Thyroid gland (tissue), 4 donors: ENCODE data around the gene ZMIZ1. TPM values are rescaled to one million over a fixed set of nuclear protein-coding genes. Genes with fewer than 3 reads are reported as not detected.
A peak's percentile ranks its signal among the peaks of the same experiment; 100 is the strongest.

Source experiments
- DNase-seq, 2 donors: peaks; one replicate each; pipeline ENCODE4 v3.0.0-alpha.2; 2019
- H3K27ac ChIP-seq, 3 donors: fragments of 200-600 bp; sonication (generic); 1 replicate in 2 of 3; 2 replicates in 1 of 3; pipeline ENCODE4 v1.5.1; 2016 to 2019; ENCODE audit warnings: mild to moderate bottlenecking in 1 of 3, moderate library complexity in 1 of 3
- H3K27me3 ChIP-seq: fragments of 200-600 bp; sonication (generic); one replicate; pipeline ENCODE4 v1.5.1; 2019
- H3K36me3 ChIP-seq, 2 donors: fragments of 200-600 bp; sonication (generic); one replicate each; pipeline ENCODE4 v1.5.1; 2016 to 2019
- H3K4me1 ChIP-seq, 2 donors: fragments of 200-600 bp; sonication (generic); one replicate each; pipeline ENCODE4 v1.5.1; 2017 to 2019
- H3K4me3 ChIP-seq, 3 donors: fragments of 200-600 bp; sonication (generic); replicated peaks in 1 of 3; 1 replicate in 2 of 3; 2 replicates in 1 of 3; pipeline ENCODE4 v1.5.1; 2016; ENCODE audit warnings: mild to moderate bottlenecking in 1 of 3
- H3K9me3 ChIP-seq: fragments of 200-600 bp; sonication (generic); one replicate; pipeline ENCODE4 v1.5.1; 2017
- CTCF ChIP-seq, 6 experiments: fragments of 200-600 bp in 3 of 6; fragments of 450-650 bp in 3 of 6; sonication (generic) in 3 of 6; IDR thresholded peaks; one replicate each; pipeline ENCODE4 v1.5.1; 2016 to 2019; ENCODE audit warnings: antibody characterized with exemption in 6 of 6, mild to moderate bottlenecking in 2 of 6, inconsistent platforms in 1 of 6, moderate library complexity in 1 of 6
- POLR2A ChIP-seq, 2 donors: fragments of 450-650 bp; IDR thresholded peaks; one replicate each; pipeline ENCODE4 v1.6.1; 2017; ENCODE audit warnings: antibody characterized with exemption in 2 of 2, mild to moderate bottlenecking in 2 of 2, moderate library complexity in 1 of 2
- WGBS, 2 donors: methylation state at CpG; one replicate each; pipeline ENCODE4 v1.1.5; 2017; 5-methylcytosine and 5-hydroxymethylcytosine counted together
- intact Hi-C: fragments of 100-400 bp; cut with DNase I; formaldehyde crosslinking; loops from one replicate; pipeline ENCODE4 v1.15.1; 2023
- total RNA-seq, 4 donors: library from RNA; depleted of rRNA; stranded (reverse); fragments of >200 nt; gene quantifications; one replicate each; pipeline ENCODE4 v1.2.3, GENCODE V29; 2016

The ZMIZ1 gene
- total RNA-seq, 4 donors from 2014 or later: 59.9 to 128 (median 94.4) TPM

GRCh38 chr10:79239924-79240581 lies 171.3 kb downstream of the ZMIZ1 start:
- TF ChIP-seq POLR2A (IDR thresholded peaks at IDR 0.05) (no peak), CTCF (IDR thresholded peaks at IDR 0.05) (no peak)
- Histone ChIP-seq H3K27me3 (no peaks in the 10 kb centered on the region), H3K27ac (no peak overlapping the region), H3K9me3 (no peaks in the 10 kb centered on the region), H3K4me1 (peaks cover 39 to 65% of the 10 kb centered on the region in 2 donors), H3K4me3 (no peak overlapping the region), H3K36me3 (no peaks in the 10 kb centered on the region)
- intact Hi-C loops: no loop called here
- DNase-seq: peak in 1 of 2 donors; percentile 74
- 50 to 67% methylated on average over 23 to 29 of the region's 29 CpGs for WGBS, 2 donors

- DNase-seq: no peak
- intact Hi-C loops: no loop called here
- no peak for TF ChIP-seq POLR2A (IDR thresholded peaks at IDR 0.05)
- no peak for TF ChIP-seq CTCF (IDR thresholded peaks at IDR 0.05)
- Histone ChIP-seq H3K36me3 (no peaks in the 10 kb centered on the region), H3K27me3 (no peaks in the 10 kb centered on the region), H3K9me3 (no peaks in the 10 kb centered on the region), H3K27ac (peak overlapping the region; percentile 39 to 80 (median 67)), H3K4me3 (no peak overlapping the region), H3K4me1 (peaks cover 54 to 78% of the 10 kb centered on the region in 2 donors)
- WGBS, 2 donors: 70 to 76% methylated on average over 5 of the region's 5 CpGs
Measured at GRCh38 chr10:79241629-79241989, 172.8 kb downstream of the ZMIZ1 start.

- H3K4me1 ChIP-seq: peaks cover 56 to 78% of the 10 kb centered on the region in 2 donors
- H3K27me3 ChIP-seq: no peaks in the 10 kb centered on the region
- WGBS, 2 donors: 28 to 30% methylated on average over 14 to 16 of the region's 36 CpGs
- H3K36me3 ChIP-seq: no peaks in the 10 kb centered on the region
- peak; percentile 45 to 56 for DNase-seq
- no peak for TF ChIP-seq POLR2A (IDR thresholded peaks at IDR 0.05)
- no peak for TF ChIP-seq CTCF (IDR thresholded peaks at IDR 0.05)
- intact Hi-C loops: no loop called here
- no peaks in the 10 kb centered on the region for H3K9me3 ChIP-seq
- peak overlapping the region in 1 of 3 donors; percentile 37 for H3K4me3 ChIP-seq
- H3K27ac ChIP-seq: peak overlapping the region; percentile 39 to 80 (median 67)
Measured at GRCh38 chr10:79241990-79242619, 173.3 kb downstream of the ZMIZ1 start.

GRCh38 chr10:79242620-79243152 lies 173.9 kb downstream of the ZMIZ1 start:
- peak overlapping the region in 1 of 3 donors; percentile 37 for H3K4me3 ChIP-seq
- TF ChIP-seq POLR2A (IDR thresholded peaks at IDR 0.05) (peak in 1 of 2 donors; percentile 16), CTCF (IDR thresholded peaks at IDR 0.05) (no peak)
- no peaks in the 10 kb centered on the region for H3K27me3 ChIP-seq
- 0% methylated on average over 9 of the region's 60 CpGs; no CpG with 5 or more reads in 1 of the 2 donors for WGBS, 2 donors
- peak overlapping the region; percentile 13 to 80 (median 67) for H3K27ac ChIP-seq
- intact Hi-C loops: no loop called here
- DNase-seq: peak; percentile 76 to 79
- peaks cover 58 to 78% of the 10 kb centered on the region in 2 donors for H3K4me1 ChIP-seq
- no peaks in the 10 kb centered on the region for H3K9me3 ChIP-seq
- H3K36me3 ChIP-seq: no peaks in the 10 kb centered on the region
